Stimulated activated naive CD4-positive, alpha-beta T cell treated with Interleukin-2 at 50 U/mL for 16 hours (primary cell): ENCODE measurements around the gene CARD11.

Experiments used
- DNase-seq: peaks from one replicate; lab custom pipeline; 2025; lab: John Stamatoyannopoulos, UW

Gene CARD11

DNA sequence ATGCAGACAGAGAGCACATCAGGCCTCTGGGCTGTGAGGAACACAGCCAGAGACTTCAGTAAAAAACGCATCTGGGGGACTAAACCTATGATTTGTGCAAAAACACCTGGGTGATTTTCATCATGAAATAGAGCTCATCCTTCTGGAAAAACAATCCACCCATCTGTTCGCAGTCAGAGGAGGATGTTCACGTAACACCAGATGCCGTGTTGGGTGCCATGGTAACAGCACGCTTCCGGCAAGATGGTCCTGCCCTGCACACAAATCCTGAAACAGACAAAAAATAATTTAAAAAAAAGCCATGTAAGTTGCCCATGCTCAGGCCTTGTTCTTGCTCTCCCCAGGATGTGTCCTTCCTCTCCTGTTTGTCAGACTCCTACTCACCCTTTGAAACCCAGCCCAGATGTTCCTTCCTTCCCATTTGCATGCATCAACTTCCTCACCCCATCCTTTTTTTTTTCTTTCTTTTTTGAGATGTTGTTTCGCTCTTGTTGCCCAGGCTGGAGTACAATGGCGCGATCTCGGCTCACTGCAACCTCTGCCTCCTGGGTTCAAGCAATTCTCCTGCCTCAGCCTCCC is 171.3 kb downstream of the CARD11 start:
- no peak for DNase-seq

DNA sequence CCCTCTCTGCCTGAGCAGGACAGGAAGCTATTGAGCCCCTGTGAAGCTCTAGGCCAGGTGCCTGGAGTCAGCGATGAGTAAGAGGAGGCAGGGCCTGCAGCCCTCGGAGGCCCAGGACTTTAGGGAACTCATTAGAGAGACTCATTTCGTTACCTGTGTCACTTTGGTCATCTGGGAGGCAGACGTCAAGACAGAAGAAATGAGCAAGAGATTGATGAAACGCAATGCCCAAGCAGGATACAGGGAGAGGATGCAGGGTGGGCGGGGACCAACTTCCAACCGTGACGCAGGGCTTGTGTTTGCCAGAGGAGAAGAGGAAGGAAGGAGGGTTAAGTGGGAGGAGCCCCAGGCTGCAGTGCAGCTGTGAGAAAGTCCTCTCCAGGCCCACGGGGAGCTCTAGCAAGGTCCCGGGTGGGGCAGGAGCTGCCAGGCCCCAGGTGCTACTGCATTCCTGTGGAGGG is 173.2 kb downstream of the CARD11 start:
- peak; percentile 21 for DNase-seq

DNA sequence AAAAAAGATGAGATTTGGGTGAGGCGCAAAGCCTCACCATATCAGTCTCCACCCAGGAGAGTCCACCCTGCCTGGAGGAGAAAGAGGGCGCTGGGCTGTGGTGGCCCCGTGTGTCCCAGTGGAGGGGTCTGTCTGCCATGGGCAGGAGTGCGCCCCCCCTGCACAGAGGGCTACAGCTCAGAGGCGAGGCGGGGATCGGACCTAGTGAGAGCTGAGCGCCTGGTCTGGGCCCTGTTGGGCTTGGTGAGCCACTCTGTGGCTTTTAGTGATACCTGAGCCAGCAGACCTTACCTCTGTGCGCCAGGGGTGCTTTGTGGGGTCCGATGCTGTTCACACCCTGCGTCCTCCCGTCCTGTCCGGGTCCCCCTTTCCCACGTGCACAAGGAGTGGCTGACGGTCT is 173.7 kb downstream of the CARD11 start:
- no peak for DNase-seq

DNA sequence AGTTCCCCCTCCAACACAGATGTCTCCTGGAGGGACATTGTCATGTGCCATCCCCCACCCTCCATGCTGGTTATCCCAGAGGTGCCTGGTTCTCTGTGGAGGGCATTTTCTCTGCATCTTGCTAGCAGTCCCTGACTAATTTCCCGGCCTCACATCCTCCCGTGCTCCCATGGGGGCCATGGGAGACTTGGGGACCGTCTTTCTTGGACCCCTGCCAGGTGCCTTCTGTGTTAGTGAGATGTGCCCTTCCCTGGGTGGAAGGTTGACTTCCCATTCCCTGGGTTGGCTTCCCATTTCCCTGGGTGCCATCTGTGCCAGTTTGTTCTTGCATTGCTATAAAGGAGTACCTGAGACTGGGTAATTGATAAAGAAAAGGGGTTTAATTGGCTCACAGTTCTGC is 177.1 kb downstream of the CARD11 start:
- no peak for DNase-seq

DNA sequence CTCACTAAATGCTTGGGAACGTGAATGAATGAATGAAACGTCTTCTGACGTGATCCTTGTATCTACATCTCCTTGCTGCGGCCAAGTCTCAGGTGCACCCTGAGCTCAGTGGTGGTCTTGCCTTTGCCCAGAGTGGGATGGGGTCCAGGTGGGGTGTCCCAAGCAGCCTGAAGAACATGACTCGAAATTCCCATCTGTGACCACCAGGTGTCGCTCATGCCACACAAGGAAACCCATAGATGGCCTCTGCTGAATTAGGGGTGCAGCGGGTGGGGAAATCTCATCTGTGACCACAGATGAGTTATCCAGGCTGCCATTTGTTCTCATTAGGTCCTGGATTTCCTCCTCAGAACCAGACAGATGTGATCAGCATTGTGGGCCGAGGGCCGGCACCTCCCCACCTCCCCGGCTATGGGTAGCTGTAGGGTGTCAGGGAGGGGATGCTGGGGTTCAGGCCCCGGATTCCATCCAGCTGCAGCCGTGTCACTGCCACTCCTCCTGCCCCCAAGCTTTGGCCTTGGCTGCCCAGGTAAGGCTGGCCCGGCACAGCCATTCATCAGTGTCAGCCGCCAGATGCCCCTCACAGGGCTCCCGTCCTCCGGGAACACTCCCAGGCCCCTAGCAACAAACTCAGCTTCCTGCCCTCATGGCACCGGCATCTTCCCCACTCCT is 178.5 kb downstream of the CARD11 start:
- DNase-seq, result peak; percentile 57

DNA sequence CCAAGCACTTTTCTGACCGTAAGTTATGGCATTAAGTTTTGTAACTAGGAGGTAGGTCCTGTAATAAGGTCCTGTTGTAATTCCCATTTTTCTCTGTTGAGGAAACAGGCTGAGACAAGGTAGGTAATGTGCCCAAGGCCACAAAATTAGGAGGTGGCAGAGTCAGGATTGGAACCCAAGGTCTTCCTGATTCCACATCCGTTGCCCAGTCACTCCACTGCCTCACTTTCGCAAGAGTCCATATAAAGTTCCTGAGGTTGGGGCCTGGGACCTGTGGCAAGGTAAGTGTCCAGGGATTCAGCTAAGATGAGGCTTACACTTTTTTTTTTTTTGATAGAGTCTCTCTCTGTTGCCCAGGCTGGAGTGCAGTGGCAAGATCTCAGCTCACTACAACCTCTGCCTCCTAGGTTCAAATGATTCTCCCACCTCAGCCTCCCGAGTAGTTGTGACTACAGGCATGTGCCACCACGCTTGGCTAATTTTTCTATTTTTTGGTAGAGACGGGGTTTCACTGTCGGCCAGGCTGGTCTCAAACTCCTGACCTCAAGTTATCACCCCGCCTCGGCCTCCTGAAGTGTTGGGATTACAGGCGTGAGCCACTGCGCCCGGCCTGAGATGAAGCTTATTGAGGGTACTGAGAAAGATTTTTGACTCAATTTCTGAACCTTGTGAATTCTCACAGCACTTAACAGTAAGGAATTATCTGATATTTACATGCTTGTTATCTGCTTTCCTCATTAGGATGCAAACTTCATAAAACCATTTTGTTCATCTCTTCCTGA is 179.3 kb downstream of the CARD11 start:
- DNase-seq, result no peak

DNA sequence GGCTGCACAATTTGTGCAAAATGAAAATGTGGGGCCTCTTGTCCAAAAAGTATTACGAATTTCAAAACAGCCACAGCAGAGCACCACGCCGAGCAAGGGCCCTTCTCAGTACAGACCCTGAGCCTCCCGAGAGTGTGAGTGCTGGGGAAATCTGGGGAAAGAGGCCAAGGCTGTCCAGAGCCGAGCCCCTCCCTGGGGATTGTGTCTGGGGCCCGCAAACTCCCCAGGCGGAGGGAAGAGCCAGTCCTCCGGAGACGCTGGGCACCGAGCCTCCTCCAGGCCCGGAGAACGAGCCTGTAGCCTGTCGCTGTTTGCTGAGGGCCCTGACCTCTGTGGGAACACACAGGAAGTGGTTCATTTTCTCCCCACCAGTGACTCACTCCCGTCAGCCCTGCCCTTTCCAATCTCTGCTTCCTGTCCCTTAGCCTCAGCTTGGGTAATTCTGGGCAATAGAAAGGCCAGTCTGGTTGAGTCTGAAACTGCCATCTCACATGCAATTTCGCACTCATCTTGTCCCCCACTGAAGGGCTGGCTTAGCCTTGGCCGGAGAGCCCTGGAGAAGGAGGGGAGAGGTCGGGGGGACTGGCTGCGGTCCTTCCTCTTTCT is 180.1 kb downstream of the CARD11 start:
- DNase-seq, result peak; percentile 72

DNA sequence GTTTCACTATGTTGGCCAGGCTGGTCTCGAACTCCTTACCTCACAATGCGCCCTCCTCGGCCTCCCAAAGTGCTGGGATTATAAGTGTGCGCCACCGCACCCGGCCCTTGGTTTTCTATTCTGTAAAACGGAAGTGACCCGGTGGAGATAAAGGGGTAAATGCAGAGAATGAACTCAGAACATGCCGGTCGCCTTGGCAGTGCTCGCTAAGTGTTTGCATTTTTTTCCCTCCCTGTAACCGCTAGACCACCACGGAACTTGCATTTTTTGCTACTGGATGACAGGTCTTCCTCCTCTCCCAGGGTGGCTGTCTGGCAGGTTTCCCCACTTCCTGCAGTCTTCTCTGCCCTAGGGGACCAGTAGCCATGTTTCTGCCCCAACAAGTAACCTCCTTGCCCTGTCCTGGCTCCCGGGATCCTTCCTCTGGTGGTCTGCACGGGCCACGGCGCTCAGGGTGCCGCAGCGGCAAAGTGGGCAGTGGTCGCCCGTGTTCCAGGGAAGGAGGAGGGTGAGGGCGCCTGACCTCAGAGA is 180.8 kb downstream of the CARD11 start:
- DNase-seq, result no peak

DNA sequence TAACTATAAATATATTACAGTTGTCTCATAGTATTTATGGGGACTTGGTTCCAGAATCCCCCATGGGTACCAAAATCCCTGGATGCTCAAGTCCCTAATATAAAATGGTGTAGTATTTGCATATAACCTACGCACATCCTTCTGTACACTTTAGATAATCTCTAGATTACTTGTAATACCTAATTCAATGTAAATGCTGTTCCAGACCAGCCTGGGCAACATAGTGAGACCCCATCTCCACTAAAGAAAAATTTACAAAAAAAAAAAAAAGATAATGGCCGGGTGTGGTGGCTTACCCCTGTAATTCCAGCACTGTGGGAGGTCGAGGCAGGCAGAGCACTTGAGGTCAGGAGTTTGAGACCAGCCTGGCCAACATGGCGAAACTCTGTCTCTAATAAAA is 182.2 kb downstream of the CARD11 start:
- no peak for DNase-seq

DNA sequence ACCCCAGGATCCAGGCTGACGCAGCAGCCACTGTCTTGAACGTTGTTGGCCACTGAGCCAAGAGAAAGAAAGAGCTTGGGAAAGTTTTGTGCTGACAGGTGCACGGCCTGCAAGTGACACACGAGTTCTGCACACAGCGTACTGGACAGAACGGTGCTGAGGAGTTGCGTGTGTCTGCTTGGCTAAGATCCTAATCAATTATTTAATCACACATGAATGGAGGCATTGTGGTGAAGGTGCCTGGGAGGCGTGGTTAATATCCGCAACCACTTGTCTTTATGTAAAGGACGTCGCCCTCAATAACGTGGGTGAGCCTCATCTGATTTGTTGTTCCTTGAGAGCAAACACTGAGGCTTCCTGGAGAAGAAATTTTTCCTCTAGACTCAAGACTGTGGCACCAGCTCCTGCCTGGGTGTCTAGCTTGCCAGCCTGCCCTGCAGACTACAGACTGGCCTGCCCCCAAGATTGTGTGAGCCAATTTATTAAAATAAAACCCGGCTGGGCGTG is 183.0 kb downstream of the CARD11 start:
- DNase-seq, result no peak

DNA sequence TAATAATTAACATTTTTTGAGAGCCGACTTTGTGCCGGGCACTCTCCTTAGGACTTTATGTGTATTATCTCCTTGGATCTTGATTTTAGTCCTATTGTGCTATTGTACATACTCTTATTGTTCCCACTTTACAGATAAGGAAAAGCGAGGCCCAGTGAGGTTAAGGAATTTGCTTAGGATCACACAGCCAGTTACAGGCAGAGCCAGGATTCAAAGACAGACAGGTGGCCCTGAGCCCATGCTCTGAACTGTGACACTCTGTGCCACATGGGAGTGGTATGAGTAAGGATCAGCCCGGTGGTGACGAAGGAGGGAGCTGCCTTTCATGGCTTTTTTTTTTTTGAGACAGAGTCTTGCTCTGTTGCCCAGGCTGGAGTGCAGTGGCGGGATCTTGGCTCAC is 183.7 kb downstream of the CARD11 start:
- DNase-seq, result no peak

DNA sequence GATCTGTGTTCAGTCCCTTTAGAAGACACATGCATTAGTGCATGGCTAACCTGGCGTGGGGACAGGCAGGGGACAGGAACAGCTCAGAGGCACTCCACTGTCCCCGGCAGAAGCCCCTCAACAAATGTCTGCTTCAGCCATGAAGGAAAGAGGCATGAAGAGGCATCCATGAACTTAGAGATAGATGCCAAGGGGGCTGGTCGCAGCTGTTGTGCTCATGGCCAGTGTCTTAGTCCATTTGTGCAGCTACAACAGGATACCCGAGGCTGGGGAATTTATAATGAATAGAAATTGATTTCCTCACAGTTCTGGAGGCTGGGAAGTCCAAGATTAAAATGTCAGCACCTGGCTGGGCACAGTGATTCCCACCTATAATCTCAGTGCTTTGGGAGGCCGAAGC is 185.0 kb downstream of the CARD11 start:
- DNase-seq, result no peak

DNA sequence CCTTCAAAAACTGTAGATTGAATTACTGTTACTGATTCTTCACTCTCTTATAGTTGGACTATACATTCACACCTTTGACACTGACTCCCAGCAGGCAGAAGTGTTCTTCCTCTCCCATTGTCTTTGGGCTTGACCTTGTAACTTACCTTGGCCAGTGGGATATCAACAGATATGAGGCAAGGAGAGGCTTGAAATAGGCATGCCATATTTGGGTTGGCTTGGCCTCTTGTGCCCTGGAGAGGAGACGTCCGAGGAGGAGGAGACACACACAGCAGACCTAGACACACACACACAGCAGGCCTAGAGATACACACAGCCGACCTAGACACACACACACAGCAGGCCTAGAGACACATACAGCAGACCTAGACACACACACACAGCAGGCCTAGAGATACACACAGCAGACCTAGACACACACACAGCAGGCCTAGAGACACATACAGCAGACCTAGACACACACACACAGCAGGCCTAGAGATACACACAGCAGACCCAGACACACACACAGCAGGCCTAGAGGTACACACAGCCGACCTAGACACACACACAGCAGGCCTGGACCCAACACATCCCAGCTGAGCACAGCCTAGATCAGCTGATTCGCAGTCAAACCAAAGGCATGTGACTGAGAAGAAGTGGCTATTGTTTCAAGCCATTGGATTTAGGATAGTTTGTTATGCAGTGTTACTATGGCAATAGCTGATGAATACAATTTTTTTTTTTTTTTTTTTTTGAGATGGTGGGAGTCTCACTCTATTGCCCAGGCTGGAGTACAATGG is 187.1 kb downstream of the CARD11 start:
- no peak for DNase-seq
